Upper lobe of left lung (tissue), 4 donors: Measurements from ENCODE around the gene SFXN5.

Experiments
- EP300 ChIP-seq, 4 donors: sonication (generic); formaldehyde crosslinking; IDR thresholded peaks; one replicate each; pipeline ENCODE4 v1.5.1; 2017; ENCODE audit warnings: antibody characterized with exemption in 4 of 4, control low read depth in 2 of 4
- TF ChIP-seq, protein P1 (sequence below), 6 experiments: fragments of 450-650 bp in 4 of 6; fragments of 200-600 bp in 2 of 6; sonication (generic) in 2 of 6; IDR thresholded peaks; one replicate each; pipeline ENCODE4 v1.5.1; 2016 to 2019; ENCODE audit warnings: antibody characterized with exemption in 6 of 6

DNA sequence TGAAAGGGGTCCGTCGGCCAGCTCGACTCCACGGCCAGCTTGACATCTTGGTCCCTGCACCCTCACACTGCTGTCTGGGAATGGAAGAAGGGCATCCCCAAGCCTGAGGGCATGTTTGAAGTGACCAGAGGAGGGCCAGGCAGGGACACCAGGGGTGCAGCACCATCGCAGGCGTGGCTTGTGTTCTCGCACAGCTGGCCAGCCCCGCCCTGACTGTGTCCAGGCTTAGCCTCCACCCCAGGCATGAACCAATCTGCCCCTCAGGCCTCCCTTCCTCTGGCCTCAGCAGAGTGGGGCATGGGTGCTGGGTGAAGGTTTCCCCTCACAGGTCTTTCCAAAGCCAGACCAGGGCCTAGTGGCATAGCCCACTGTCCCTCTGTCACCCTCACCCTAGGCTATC lies 129.2 kb downstream of the SFXN5 start:
- TF ChIP-seq, protein P1, sequence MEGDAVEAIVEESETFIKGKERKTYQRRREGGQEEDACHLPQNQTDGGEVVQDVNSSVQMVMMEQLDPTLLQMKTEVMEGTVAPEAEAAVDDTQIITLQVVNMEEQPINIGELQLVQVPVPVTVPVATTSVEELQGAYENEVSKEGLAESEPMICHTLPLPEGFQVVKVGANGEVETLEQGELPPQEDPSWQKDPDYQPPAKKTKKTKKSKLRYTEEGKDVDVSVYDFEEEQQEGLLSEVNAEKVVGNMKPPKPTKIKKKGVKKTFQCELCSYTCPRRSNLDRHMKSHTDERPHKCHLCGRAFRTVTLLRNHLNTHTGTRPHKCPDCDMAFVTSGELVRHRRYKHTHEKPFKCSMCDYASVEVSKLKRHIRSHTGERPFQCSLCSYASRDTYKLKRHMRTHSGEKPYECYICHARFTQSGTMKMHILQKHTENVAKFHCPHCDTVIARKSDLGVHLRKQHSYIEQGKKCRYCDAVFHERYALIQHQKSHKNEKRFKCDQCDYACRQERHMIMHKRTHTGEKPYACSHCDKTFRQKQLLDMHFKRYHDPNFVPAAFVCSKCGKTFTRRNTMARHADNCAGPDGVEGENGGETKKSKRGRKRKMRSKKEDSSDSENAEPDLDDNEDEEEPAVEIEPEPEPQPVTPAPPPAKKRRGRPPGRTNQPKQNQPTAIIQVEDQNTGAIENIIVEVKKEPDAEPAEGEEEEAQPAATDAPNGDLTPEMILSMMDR (IDR thresholded peaks at IDR 0.05) = no peak
- no peak for TF ChIP-seq EP300 (IDR thresholded peaks at IDR 0.05)
